HG03378 (cell line): ENCODE results near the gene POLDIP3.
"Not testable (repeated sequence)": the region's sequence is repeated elsewhere in the genome, so short reads cannot be mapped to it uniquely, and the experiment has no call there.

ENCODE experiments used
- ATAC-seq: cut with Tn5 transposase; IDR thresholded peaks from one replicate; pipeline ENCODE4 v1.9.1; 2021; ENCODE audit warnings: mild to moderate bottlenecking, moderate library complexity; ENCODE audit not compliant: unreplicated experiment

POLDIP3 gene

GRCh38 chr22:42562279-42562678 is 52.4 kb downstream of the POLDIP3 start:
- no peak for ATAC-seq

- no peak for ATAC-seq
Measured at GRCh38 chr22:42561856-42562255, 52.8 kb downstream of the POLDIP3 start.

GRCh38 chr22:42560781-42561180 is 53.9 kb downstream of the POLDIP3 start:
- no peak for ATAC-seq

GRCh38 chr22:42560381-42560780 is 54.3 kb downstream of the POLDIP3 start:
- no peak for ATAC-seq

GRCh38 chr22:42553475-42554361 is 61.0 kb downstream of the POLDIP3 start, which contains the start of gene SERHL2:
Gene SERHL2 (plus strand): TSS chr22:42553956. CDS start chr22:42554021, 65 bp downstream.
- no peak for ATAC-seq

DNA sequence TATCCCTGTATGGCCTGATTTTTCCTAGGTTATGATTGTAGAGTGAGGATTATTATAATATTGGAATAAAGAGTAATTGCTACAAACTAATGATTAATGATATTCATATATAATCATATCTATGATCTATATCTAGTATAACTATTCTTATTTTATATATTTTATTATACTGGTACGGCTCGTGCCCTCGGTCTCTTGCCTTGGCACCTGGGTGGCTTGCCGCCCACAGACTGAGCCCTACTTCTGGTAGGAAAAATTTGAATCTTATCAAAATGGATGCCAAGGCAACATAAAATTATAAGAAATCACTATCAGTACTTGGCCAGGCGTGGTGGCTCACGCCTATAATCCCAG is 62.4 kb downstream of the POLDIP3 start:
- not testable (repeated sequence) for ATAC-seq

DNA sequence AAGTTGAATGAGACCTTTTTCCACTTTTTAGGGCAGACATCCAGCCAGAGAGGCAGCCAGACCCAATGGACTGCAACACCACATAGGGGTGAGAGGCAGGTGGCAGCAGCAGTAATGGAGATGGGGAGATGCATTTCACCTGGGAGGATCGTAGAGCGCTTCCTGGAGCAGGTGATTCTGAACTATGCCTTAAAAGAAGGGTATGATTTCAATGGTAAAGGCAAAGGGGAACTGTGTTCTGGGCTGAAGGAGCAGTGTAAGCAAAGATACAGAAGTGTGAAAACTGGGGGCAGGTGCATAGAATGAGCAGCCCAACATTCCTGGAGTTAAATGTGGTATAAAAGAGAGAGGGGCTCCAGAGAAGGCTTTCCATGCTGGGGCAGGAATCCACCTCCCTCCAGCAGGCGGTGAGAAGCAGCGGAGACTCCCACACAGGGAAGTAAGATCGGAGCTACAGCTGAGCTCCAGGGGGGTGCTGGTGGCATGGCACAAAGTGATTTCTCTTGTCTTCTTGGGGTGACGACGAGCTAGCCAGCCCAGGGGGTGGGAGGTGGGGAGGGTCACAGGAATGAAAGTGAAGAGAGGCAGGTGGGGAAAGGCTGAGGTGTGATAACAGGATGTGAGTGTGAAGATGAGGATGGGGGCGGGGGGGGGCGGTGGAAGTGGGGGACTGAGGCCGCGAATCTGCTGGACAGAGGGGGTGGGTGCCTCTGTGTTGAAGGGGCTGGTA is 65.2 kb downstream of the POLDIP3 start:
- ATAC-seq = no peak

GRCh38 chr22:42548597-42549330 is 65.9 kb downstream of the POLDIP3 start:
- no peak for ATAC-seq

- ATAC-seq = not testable (repeated sequence)
Measured at GRCh38 chr22:42548126-42548525, 66.6 kb downstream of the POLDIP3 start.

DNA sequence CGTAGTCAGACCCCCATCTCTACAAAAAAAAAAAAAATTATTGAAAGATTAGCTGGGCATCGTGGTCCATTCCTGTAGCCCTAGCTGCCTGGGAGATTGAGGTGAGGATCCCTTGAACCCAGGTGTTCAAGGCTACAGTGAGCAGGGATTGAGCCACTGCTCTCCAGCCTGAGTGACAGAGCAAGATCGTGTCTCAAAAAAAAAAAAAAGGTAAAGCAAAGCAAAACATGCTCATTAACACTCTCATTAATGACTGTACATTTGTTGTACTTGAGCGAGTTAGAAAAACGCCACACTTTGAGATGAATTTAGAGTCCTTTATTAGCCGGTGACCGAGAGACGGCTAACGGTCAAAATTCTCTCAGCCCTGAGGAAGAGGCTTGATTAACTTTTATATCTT is 67.1 kb downstream of the POLDIP3 start:
- ATAC-seq = no peak

DNA sequence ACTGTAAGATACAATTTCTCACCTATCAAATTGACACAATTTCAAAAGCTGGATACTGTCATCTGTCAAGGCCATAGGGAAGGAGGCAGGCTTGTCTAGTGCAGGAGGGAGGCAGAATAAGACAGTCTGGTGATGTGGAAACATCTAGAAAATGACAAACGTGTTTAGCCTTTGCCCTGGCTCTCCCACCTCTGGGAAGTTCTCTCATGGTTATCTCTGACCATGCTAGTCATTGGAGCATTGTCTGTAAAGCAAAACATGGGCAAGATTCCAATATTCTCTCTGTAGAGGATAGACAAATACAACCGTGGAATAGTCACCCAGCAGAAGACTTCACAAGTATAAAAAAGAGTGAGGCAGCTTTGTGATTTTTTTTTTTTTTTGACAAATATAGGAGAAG is 70.0 kb downstream of the POLDIP3 start:
- ATAC-seq = no peak

DNA sequence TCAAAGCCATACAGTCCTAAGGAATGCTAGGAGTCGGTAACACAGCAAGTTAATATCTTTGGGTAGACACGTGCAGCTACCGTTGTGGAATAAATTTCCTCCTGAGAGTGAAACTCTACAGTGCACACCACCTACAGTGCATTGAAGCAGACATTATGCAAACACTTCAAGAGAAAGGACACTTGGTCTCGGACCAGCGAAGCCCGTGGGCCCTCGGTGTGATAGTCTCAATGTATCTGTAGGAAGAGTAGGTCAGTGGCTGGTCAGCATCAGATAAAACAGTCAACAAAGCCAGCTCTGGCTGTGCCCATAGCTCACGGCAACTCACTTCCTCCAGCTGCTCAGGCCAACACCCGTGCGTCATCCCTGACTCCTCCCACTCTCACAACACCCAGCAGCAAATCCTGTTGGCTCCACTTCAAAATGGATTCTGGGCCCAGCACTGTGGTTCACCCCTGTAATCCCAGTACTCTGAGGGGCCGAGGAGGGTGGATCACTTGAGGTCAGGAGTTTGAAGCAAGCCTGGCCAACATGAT is 75.4 kb downstream of the POLDIP3 start:
- not testable (repeated sequence) for ATAC-seq

- ATAC-seq = not testable (repeated sequence)
Measured at GRCh38 chr22:42537199-42537831, 77.4 kb downstream of the POLDIP3 start.

DNA sequence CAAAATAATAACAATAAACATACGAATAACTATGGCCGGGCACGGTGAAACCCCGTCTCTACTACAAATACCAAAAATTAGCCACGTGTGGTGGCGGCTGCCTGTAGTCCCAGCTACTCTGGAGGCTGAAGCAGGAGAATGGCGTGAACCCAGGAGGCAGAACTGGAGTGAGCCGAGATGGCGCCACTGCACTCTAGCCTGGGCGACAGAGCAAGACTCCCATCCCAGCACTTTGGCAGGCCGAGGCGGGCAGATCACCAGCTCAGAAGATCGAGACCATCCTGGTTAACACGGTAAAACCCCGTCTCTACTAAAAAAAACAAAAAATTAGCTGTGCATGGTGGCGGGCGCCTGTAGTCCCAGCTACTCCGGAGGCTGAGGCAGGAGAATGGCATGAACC is 78.0 kb downstream of the POLDIP3 start:
- ATAC-seq = not testable (repeated sequence)

DNA sequence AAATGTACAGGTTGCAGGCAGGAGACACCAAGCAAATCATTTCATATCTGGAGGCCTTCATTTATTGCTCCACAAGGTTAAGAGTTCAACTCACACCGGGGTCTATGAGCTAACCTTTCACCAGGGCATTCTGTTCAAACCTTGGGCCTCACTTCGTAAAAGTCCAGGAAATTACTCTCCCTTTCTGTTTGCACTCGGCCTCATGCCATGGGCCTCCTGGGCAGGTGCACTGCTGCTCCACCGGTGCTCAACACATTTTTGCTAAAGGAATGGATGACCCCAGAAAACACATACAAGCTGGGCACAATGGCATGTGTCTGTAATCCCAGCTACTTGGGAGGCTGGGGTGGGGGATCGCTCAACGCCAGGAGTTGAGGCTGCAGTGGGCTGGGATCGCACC is 78.5 kb downstream of the POLDIP3 start:
- ATAC-seq = no peak

DNA sequence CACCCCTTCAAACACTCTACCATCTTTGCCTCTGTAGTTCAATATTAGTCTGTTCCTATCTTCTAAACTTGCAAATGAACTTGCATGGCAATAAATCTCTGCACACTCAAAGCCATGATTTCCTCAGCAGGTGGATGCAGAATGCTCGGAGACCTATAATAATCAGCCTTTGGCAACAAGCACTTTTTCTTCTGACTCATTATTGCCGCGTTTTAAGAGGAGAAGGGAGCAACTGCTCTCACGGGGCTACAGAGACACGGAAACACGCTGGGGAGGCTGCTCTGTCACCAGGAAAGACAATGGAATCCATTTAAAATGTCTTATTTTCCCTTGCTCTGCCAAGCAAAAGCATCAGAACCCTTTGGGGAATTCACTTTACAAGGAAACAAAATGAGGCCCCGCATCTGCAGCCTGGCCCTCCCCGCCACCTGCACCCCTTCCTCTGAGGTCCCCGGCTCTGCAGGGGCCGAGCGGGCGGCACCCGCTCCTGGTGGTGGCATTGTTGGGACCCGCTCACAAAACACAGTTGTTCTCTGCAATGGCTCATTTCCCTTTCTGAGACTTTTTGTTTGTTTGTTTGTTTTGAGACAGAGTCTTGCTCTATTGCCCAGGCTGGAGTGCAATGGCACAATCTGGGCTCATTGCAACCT is 79.5 kb downstream of the POLDIP3 start:
- not testable (repeated sequence) for ATAC-seq
